Glutamatergic neuron (in vitro differentiated cells): ENCODE results near the gene ARHGEF6. TPM values are rescaled to one million over a fixed set of nuclear protein-coding genes. Genes with fewer than 3 reads are reported as not detected.

ENCODE experiments used
- DNase-seq: peaks from one replicate; pipeline ENCODE4 v3.0.0; 2022
- H3K27ac Mint-ChIP-seq: one replicate; pipeline ENCODE4 v1.8.0; 2020; ENCODE audit warnings: mild to moderate bottlenecking, mixed read lengths, inconsistent platforms; ENCODE audit not compliant: unreplicated experiment
- H3K27me3 Mint-ChIP-seq: one replicate; pipeline ENCODE4 v1.8.0; 2020; ENCODE audit warnings: mild to moderate bottlenecking, moderate library complexity, mixed read lengths, inconsistent platforms; ENCODE audit not compliant: unreplicated experiment
- H3K36me3 Mint-ChIP-seq: one replicate; pipeline ENCODE4 v1.8.0; 2020; ENCODE audit warnings: mild to moderate bottlenecking, mixed read lengths, inconsistent platforms; ENCODE audit not compliant: unreplicated experiment
- H3K4me1 Mint-ChIP-seq: one replicate; pipeline ENCODE4 v1.8.0; 2020; ENCODE audit warnings: mild to moderate bottlenecking, low read depth, mixed read lengths, inconsistent platforms; ENCODE audit not compliant: unreplicated experiment
- H3K4me3 Mint-ChIP-seq: one replicate; pipeline ENCODE4 v1.8.0; 2020; ENCODE audit warnings: mild to moderate bottlenecking, mixed read lengths, inconsistent platforms; ENCODE audit not compliant: unreplicated experiment
- H3K9me3 Mint-ChIP-seq: one replicate; pipeline ENCODE4 v1.8.0; 2020; ENCODE audit warnings: mild to moderate bottlenecking, moderate library complexity, mixed read lengths, inconsistent platforms; ENCODE audit not compliant: unreplicated experiment
- CTCF ChIP-seq: fragments of 200-600 bp; sonication (generic); IDR thresholded peaks from one replicate; pipeline ENCODE4 v1.5.0; 2021; ENCODE audit not compliant: partially characterized antibody, unreplicated experiment
- total RNA-seq: library from RNA; stranded (reverse); fragmentation: NEBNext Ultra II Directional; extraction: Animal tissue kit (Norgen Biotek cat#: 25700); gene quantifications from one replicate; pipeline ENCODE4 v1.2.1, GENCODE V29; 2021; ENCODE audit not compliant: unreplicated experiment

Gene ARHGEF6
- total RNA-seq, 1 donor from 2014 or later, result 59.5 TPM

- no peak for DNase-seq
- Mint-ChIP-seq H3K27ac (no peak overlapping the region), H3K4me3 (no peak overlapping the region), H3K36me3 (no peaks in the 10 kb centered on the region), H3K4me1 (peaks cover 13% of the 10 kb centered on the region), H3K27me3 (peaks cover 5% of the 10 kb centered on the region), H3K9me3 (peaks cover 9% of the 10 kb centered on the region)
- no peak for TF ChIP-seq CTCF
These were observed 127.7 kb downstream of the ARHGEF6 start for GRCh38 chrX:136652822-136653723.

GRCh38 chrX:136650811-136651210 lies 129.9 kb downstream of the ARHGEF6 start:
- no peak for DNase-seq
- no peaks in the 10 kb centered on the region for H3K27me3 Mint-ChIP-seq
- no peaks in the 10 kb centered on the region for H3K9me3 Mint-ChIP-seq
- H3K4me1 Mint-ChIP-seq, result peaks cover 7% of the 10 kb centered on the region
- no peak overlapping the region for H3K27ac Mint-ChIP-seq
- H3K4me3 Mint-ChIP-seq, result no peak overlapping the region
- TF ChIP-seq CTCF, result no peak
- no peaks in the 10 kb centered on the region for H3K36me3 Mint-ChIP-seq

GRCh38 chrX:136647677-136648360 lies 132.9 kb downstream of the ARHGEF6 start, which contains the start of gene CD40LG:
CD40LG (plus strand) TSS chrX:136648158; CDS start chrX:136648249, 91 bp downstream.
- no peaks in the 10 kb centered on the region for H3K27me3 Mint-ChIP-seq
- no peak within 1 kb of the TSS for H3K27ac Mint-ChIP-seq
- TF ChIP-seq CTCF, result no peak

GRCh38 chrX:136646602-136647239 lies 134.0 kb downstream of the ARHGEF6 start:
- Mint-ChIP-seq H3K4me1 (no peaks in the 10 kb centered on the region), H3K27ac (no peak overlapping the region), H3K36me3 (no peaks in the 10 kb centered on the region), H3K27me3 (no peaks in the 10 kb centered on the region), H3K9me3 (no peaks in the 10 kb centered on the region), H3K4me3 (no peak overlapping the region)
- no peak for TF ChIP-seq CTCF
- no peak for DNase-seq

More at GRCh38 chrX:136647677-136648360, 132.9 kb downstream of the ARHGEF6 start, which contains the start of gene CD40LG:
- no peaks in the 10 kb centered on the region for H3K36me3 Mint-ChIP-seq
- H3K4me3 Mint-ChIP-seq, result no peak within 1 kb of the TSS
- H3K4me1 Mint-ChIP-seq, result no peaks in the 10 kb centered on the region
- no peaks in the 10 kb centered on the region for H3K9me3 Mint-ChIP-seq
- no peak for DNase-seq
